WTC11 (cell line): ENCODE data around the gene POLE4. TPM values are rescaled to one million over a fixed set of nuclear protein-coding genes. Genes with fewer than 3 reads are reported as not detected.

Experiments
- ATF1 ChIP-seq: sonication (generic); formaldehyde crosslinking; IDR thresholded peaks from 2 replicates; pipeline ENCODE4 v1.8.1; 2023; ENCODE audit warnings: mild to moderate bottlenecking, moderate library complexity, missing genetic modification reagents
- E2F4 ChIP-seq: sonication (generic); formaldehyde crosslinking; IDR thresholded peaks from 2 replicates; pipeline ENCODE4 v1.8.1; 2022; ENCODE audit warnings: low read depth, mild to moderate bottlenecking, moderate library complexity, missing genetic modification reagents, borderline replicate concordance
- FOXP1 ChIP-seq: sonication (generic); formaldehyde crosslinking; IDR thresholded peaks from 2 replicates; pipeline ENCODE4 v1.8.0; 2022; ENCODE audit warnings: missing genetic modification reagents, mild to moderate bottlenecking, moderate library complexity, borderline replicate concordance
- MYBL2 ChIP-seq: sonication (generic); formaldehyde crosslinking; IDR thresholded peaks from 2 replicates; pipeline ENCODE4 v1.8.1; 2023; ENCODE audit warnings: mild to moderate bottlenecking, moderate library complexity, missing genetic modification reagents
- NFYB ChIP-seq: sonication (generic); formaldehyde crosslinking; conservative IDR thresholded peaks from 2 replicates; pipeline ENCODE4 v1.8.0; 2022; ENCODE audit warnings: low read depth, missing genetic modification reagents
- NR2C2 ChIP-seq: sonication (generic); formaldehyde crosslinking; IDR thresholded peaks from 2 replicates; pipeline ENCODE4 v1.8.0; 2022; ENCODE audit warnings: mild to moderate bottlenecking, missing genetic modification reagents
- PRRX2 ChIP-seq: fragments of 250-450 bp; sonication (Bioruptor Pico); IDR thresholded peaks from 2 replicates; pipeline ENCODE4 v1.8.0; 2021; ENCODE audit warnings: mild to moderate bottlenecking
- SMAD4 ChIP-seq: sonication (generic); formaldehyde crosslinking; IDR thresholded peaks from 2 replicates; pipeline ENCODE4 v1.8.0; 2022; ENCODE audit warnings: mild to moderate bottlenecking, missing genetic modification reagents
- USF2 ChIP-seq: sonication (generic); formaldehyde crosslinking; IDR thresholded peaks from 2 replicates; pipeline ENCODE4 v1.8.1; 2023; ENCODE audit warnings: mild to moderate bottlenecking, missing genetic modification reagents, moderate library complexity
- ZNF121 ChIP-seq: sonication (generic); formaldehyde crosslinking; IDR thresholded peaks from 2 replicates; pipeline ENCODE4 v1.8.0; 2023; ENCODE audit warnings: missing genetic modification reagents
- ZNF396 ChIP-seq: fragments of 250-450 bp; sonication (Bioruptor Pico); IDR thresholded peaks from 2 replicates; pipeline ENCODE4 v1.8.0; 2021; ENCODE audit warnings: mild to moderate bottlenecking, moderate library complexity, borderline replicate concordance
- ZNF416 ChIP-seq: fragments of 250-450 bp; sonication (Bioruptor Pico); IDR thresholded peaks from 2 replicates; pipeline ENCODE4 v1.9.0; 2021; ENCODE audit warnings: mild to moderate bottlenecking, inconsistent platforms
- total RNA-seq: library from RNA; stranded (reverse); gene quantifications from 3 replicates; pipeline ENCODE4 v1.2.3, GENCODE V29; 2021
- TF ChIP-seq, protein P1 (sequence below): sonication (generic); formaldehyde crosslinking; IDR thresholded peaks from 2 replicates; pipeline ENCODE4 v1.8.0; 2022; ENCODE audit warnings: missing genetic modification reagents
- TF ChIP-seq, protein P2 (sequence below): sonication (generic); formaldehyde crosslinking; IDR thresholded peaks from 2 replicates; pipeline ENCODE4 v1.8.0; 2022; ENCODE audit warnings: mild to moderate bottlenecking, missing genetic modification reagents
- TF ChIP-seq, protein P3 (sequence below): sonication (generic); formaldehyde crosslinking; IDR thresholded peaks from 2 replicates; pipeline ENCODE4 v1.8.0; 2023; ENCODE audit warnings: mild to moderate bottlenecking, missing genetic modification reagents
- TF ChIP-seq, protein P4 (sequence below): sonication (generic); formaldehyde crosslinking; IDR thresholded peaks from 2 replicates; pipeline ENCODE4 v1.8.1; 2023; ENCODE audit warnings: mild to moderate bottlenecking, moderate library complexity, missing genetic modification reagents
- TF ChIP-seq, protein P5 (sequence below): sonication (generic); formaldehyde crosslinking; IDR thresholded peaks from 2 replicates; pipeline ENCODE4 v1.8.1; 2023; ENCODE audit warnings: mild to moderate bottlenecking, missing genetic modification reagents, borderline replicate concordance
- TF ChIP-seq, protein P6 (sequence below): sonication (generic); formaldehyde crosslinking; IDR thresholded peaks from 2 replicates; pipeline ENCODE4 v1.8.1; 2023; ENCODE audit warnings: mild to moderate bottlenecking, missing genetic modification reagents, moderate library complexity

POLE4 gene
- total RNA-seq, 1 experiment from 2014 or later, result 31.5 TPM

GRCh38 chr2:74958274-74959105, at the start of gene POLE4 (continued):
- TF ChIP-seq, protein P1, sequence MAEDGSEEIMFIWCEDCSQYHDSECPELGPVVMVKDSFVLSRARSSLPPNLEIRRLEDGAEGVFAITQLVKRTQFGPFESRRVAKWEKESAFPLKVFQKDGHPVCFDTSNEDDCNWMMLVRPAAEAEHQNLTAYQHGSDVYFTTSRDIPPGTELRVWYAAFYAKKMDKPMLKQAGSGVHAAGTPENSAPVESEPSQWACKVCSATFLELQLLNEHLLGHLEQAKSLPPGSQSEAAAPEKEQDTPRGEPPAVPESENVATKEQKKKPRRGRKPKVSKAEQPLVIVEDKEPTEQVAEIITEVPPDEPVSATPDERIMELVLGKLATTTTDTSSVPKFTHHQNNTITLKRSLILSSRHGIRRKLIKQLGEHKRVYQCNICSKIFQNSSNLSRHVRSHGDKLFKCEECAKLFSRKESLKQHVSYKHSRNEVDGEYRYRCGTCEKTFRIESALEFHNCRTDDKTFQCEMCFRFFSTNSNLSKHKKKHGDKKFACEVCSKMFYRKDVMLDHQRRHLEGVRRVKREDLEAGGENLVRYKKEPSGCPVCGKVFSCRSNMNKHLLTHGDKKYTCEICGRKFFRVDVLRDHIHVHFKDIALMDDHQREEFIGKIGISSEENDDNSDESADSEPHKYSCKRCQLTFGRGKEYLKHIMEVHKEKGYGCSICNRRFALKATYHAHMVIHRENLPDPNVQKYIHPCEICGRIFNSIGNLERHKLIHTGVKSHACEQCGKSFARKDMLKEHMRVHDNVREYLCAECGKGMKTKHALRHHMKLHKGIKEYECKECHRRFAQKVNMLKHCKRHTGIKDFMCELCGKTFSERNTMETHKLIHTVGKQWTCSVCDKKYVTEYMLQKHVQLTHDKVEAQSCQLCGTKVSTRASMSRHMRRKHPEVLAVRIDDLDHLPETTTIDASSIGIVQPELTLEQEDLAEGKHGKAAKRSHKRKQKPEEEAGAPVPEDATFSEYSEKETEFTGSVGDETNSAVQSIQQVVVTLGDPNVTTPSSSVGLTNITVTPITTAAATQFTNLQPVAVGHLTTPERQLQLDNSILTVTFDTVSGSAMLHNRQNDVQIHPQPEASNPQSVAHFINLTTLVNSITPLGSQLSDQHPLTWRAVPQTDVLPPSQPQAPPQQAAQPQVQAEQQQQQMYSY (CRISPR knock-in tag), result peak; percentile 50
- peak; percentile 42; the same call in 1 of the 2 replicates for TF ChIP-seq NR2C2 (CRISPR knock-in tag)
- TF ChIP-seq MYBL2 (CRISPR knock-in tag), result peak; percentile 71; the same call in 1 of the 2 replicates
- TF ChIP-seq ZNF416 (CRISPR knock-in tag), result peak; percentile 61; the same call in 1 of the 2 replicates
- peak; percentile 9; the same call in 1 of the 2 replicates for TF ChIP-seq SMAD4 (CRISPR knock-in tag)
- no peak for TF ChIP-seq ZNF121 (CRISPR knock-in tag)
- TF ChIP-seq, protein P2, sequence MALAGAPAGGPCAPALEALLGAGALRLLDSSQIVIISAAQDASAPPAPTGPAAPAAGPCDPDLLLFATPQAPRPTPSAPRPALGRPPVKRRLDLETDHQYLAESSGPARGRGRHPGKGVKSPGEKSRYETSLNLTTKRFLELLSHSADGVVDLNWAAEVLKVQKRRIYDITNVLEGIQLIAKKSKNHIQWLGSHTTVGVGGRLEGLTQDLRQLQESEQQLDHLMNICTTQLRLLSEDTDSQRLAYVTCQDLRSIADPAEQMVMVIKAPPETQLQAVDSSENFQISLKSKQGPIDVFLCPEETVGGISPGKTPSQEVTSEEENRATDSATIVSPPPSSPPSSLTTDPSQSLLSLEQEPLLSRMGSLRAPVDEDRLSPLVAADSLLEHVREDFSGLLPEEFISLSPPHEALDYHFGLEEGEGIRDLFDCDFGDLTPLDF (CRISPR knock-in tag), result peak; percentile 92
- TF ChIP-seq, protein P3, sequence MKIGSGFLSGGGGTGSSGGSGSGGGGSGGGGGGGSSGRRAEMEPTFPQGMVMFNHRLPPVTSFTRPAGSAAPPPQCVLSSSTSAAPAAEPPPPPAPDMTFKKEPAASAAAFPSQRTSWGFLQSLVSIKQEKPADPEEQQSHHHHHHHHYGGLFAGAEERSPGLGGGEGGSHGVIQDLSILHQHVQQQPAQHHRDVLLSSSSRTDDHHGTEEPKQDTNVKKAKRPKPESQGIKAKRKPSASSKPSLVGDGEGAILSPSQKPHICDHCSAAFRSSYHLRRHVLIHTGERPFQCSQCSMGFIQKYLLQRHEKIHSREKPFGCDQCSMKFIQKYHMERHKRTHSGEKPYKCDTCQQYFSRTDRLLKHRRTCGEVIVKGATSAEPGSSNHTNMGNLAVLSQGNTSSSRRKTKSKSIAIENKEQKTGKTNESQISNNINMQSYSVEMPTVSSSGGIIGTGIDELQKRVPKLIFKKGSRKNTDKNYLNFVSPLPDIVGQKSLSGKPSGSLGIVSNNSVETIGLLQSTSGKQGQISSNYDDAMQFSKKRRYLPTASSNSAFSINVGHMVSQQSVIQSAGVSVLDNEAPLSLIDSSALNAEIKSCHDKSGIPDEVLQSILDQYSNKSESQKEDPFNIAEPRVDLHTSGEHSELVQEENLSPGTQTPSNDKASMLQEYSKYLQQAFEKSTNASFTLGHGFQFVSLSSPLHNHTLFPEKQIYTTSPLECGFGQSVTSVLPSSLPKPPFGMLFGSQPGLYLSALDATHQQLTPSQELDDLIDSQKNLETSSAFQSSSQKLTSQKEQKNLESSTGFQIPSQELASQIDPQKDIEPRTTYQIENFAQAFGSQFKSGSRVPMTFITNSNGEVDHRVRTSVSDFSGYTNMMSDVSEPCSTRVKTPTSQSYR, result peak; percentile 91
- no peak for TF ChIP-seq PRRX2 (CRISPR knock-in tag)
- TF ChIP-seq FOXP1, result peak; percentile 98; the same call in 1 of the 2 replicates
- no peak for TF ChIP-seq ZNF396 (CRISPR knock-in tag)
- peak; percentile 47 for TF ChIP-seq USF2 (CRISPR knock-in tag)
- TF ChIP-seq, protein P4, sequence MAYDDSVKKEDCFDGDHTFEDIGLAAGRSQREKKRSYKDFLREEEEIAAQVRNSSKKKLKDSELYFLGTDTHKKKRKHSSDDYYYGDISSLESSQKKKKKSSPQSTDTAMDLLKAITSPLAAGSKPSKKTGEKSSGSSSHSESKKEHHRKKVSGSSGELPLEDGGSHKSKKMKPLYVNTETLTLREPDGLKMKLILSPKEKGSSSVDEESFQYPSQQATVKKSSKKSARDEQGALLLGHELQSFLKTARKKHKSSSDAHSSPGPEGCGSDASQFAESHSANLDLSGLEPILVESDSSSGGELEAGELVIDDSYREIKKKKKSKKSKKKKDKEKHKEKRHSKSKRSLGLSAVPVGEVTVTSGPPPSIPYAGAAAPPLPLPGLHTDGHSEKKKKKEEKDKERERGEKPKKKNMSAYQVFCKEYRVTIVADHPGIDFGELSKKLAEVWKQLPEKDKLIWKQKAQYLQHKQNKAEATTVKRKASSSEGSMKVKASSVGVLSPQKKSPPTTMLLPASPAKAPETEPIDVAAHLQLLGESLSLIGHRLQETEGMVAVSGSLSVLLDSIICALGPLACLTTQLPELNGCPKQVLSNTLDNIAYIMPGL, result peak; percentile 61; the same call in 1 of the 2 replicates
- TF ChIP-seq NFYB (CRISPR knock-in tag), result peak; percentile 41; the same call in 1 of the 2 replicates
- TF ChIP-seq, protein P5, sequence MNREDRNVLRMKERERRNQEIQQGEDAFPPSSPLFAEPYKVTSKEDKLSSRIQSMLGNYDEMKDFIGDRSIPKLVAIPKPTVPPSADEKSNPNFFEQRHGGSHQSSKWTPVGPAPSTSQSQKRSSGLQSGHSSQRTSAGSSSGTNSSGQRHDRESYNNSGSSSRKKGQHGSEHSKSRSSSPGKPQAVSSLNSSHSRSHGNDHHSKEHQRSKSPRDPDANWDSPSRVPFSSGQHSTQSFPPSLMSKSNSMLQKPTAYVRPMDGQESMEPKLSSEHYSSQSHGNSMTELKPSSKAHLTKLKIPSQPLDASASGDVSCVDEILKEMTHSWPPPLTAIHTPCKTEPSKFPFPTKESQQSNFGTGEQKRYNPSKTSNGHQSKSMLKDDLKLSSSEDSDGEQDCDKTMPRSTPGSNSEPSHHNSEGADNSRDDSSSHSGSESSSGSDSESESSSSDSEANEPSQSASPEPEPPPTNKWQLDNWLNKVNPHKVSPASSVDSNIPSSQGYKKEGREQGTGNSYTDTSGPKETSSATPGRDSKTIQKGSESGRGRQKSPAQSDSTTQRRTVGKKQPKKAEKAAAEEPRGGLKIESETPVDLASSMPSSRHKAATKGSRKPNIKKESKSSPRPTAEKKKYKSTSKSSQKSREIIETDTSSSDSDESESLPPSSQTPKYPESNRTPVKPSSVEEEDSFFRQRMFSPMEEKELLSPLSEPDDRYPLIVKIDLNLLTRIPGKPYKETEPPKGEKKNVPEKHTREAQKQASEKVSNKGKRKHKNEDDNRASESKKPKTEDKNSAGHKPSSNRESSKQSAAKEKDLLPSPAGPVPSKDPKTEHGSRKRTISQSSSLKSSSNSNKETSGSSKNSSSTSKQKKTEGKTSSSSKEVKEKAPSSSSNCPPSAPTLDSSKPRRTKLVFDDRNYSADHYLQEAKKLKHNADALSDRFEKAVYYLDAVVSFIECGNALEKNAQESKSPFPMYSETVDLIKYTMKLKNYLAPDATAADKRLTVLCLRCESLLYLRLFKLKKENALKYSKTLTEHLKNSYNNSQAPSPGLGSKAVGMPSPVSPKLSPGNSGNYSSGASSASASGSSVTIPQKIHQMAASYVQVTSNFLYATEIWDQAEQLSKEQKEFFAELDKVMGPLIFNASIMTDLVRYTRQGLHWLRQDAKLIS, result 0 out of 2 replicates have a peak, but pooled peaks have one; percentile 76
- TF ChIP-seq, protein P6, sequence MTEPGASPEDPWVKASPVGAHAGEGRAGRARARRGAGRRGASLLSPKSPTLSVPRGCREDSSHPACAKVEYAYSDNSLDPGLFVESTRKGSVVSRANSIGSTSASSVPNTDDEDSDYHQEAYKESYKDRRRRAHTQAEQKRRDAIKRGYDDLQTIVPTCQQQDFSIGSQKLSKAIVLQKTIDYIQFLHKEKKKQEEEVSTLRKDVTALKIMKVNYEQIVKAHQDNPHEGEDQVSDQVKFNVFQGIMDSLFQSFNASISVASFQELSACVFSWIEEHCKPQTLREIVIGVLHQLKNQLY (CRISPR knock-in tag), result 0 out of 2 replicates have a peak, but pooled peaks have one; percentile 18
- peak; percentile 65; the same call in 1 of the 2 replicates for TF ChIP-seq ATF1 (CRISPR knock-in tag)
- TF ChIP-seq E2F4 (CRISPR knock-in tag), result peak; percentile 93; the same call in 1 of the 2 replicates
